LNCAP (cell line): ENCODE measurements around the gene TP53I11.

ENCODE experiments used
- CTCF ChIP-seq: fragments of 450-650 bp; IDR thresholded peaks from 2 replicates; pipeline ENCODE4 v1.5.1; 2017; ENCODE audit warnings: mild to moderate bottlenecking

The TP53I11 gene

DNA sequence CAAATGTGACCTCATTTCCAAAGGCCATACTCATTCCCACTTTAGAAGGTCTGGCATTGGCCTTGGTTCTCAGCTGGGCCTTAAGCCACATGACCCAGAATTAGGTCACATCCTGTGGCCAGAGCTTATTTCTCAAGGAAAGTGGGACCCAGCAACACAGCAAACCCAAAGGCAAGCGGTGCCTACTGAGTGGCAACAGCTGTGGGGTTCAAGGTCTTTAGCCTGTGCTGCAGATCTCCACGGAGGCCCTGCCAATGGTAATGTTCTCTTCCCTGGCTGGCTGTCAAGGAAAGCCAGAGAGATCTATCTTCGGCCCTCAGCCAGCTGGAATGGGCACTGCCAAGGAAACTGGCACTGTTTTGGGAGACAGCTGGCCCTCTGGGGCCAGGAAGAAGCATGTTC, 41.5 kb upstream of the TP53I11 start:
- no peak for TF ChIP-seq CTCF

DNA sequence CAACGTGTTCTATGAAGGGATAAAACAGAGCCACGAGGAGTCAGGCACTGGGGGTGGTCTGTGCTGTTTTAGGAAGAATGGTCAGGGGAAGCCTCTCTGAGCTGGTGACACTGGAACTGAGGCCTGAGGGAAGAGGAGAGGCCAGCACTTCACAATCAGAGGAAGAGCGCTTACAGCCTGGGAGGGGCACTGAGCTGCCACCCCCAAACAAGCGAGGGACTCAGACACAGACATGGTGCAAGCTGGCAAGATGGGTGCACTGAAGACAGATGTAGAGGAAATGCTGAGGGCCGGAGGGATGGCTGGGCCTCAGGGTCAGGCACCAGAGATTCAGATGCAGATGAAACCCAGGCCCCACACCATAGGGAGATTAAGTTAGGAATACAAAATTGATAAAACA, 40.0 kb upstream of the TP53I11 start:
- no peak for TF ChIP-seq CTCF

GRCh38 chr11:44989831-44990566, 39.3 kb upstream of the TP53I11 start:
- TF ChIP-seq CTCF: no peak

DNA sequence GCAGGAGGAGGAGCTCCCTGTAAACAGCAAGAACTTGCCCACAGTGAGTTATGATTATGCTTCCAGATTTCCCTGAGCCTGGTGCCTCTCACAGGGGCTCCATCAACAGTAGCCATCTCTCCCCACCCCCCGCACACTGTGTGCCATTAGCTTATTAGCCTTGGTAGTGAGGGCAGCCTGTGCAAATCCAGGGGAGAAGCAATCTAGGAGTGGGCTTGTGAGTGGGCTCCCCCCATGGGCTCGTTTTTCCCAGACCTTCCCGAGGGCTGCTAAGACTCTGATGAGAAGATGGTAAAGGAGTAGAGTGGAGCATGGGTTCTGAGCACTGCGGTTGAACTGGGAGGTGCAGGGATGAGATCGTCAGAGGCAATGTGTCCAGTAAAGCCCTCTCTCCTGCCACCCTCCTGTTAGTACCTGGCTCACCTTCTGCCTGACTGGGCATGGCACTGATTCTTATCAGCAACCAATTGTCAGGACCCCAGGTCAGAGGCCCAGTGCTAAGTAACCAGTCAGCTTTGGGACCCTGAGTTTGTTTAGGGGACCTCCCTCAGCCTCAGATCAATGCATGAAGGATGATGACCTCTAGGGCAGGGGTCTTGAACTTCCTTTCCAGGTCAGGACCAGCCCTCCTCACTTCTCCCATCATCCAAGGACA, 38.4 kb upstream of the TP53I11 start:
- TF ChIP-seq CTCF: no peak

DNA sequence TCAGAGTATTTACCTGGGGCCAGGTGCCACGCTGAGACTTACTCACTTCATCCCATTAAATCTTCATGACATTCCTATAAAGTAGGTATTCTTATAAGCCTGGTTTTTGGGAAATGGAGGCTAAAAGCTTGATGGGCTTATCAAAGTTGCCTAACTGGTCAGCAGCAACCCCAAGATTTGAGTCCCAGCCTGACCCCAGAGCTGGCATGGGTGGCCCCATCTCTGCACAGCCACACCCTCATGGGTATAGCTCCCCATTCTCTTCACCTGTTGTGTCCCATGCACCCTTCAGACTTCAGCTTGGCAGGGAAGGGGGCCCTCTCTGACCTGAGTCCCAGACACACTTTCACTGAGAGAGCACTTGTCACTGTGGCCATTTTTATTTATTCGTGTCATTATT, 37.4 kb upstream of the TP53I11 start:
- TF ChIP-seq CTCF: no peak

DNA sequence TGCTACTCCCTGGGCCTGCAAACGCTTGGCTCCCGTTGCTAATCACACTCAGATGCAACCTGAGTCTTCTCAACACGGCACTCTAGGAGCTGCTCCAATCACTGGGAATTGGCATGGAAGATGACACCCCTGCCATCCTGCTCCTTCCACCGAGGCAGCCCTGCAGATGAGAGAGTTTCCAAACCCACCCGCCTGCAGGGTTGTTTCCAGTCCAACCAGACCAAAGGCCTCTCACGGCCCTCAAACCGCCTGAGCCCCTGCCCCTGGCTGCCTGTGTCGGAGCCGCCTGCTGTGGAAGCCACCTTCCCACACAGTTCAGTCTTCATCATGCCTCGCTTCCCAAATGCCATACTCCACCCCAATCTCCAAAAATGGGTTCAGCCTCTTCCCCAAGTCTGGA, 36.8 kb upstream of the TP53I11 start:
- no peak for TF ChIP-seq CTCF

DNA sequence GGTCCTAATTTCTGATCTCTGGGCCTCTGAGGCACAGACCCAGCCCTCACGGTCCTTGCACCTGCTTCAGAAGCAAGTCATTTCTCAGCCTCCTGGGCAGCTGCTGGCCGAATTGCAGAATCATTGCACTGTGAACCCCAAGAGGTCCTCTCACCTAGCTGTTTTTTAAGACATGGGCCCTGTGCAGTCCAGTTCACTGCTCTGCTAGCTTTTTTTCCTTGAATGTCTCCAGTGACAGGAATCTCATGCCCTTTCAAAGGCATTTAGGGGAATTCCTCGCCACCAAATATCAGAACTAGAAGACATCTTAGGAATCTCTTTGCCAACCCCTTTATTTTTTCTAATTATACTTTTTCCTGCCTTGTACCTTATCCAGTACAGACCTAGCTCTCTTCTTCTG, 35.6 kb upstream of the TP53I11 start:
- TF ChIP-seq CTCF: no peak
